LHCN-M2 (cell line): ENCODE results near the gene PIK3R1. TPM values are rescaled to one million over a fixed set of nuclear protein-coding genes. Genes with fewer than 3 reads are reported as not detected.

ENCODE experiments used
- DNase-seq: peaks from one replicate; pipeline ENCODE4 v3.0.0-alpha.2; 2012; ENCODE audit warnings: low read depth
- total RNA-seq: library from RNA; depleted of rRNA; stranded (reverse); fragments of >200 nt; gene quantifications from 2 replicates; pipeline ENCODE4 v1.2.3, GENCODE V29; 2014

Gene PIK3R1
- total RNA-seq, 1 experiment from 2014 or later = 16.5 TPM

GRCh38 chr5:68251386-68251785, 35.8 kb downstream of the PIK3R1 start:
- DNase-seq = no peak

- peak; percentile 17 for DNase-seq
Measured at GRCh38 chr5:68251804-68252522, 36.4 kb downstream of the PIK3R1 start.

GRCh38 chr5:68252673-68253623, 37.4 kb downstream of the PIK3R1 start:
- peak; percentile 68 for DNase-seq

GRCh38 chr5:68253624-68254585, 38.3 kb downstream of the PIK3R1 start:
- no peak for DNase-seq

GRCh38 chr5:68254810-68255209, 39.3 kb downstream of the PIK3R1 start:
- no peak for DNase-seq

GRCh38 chr5:68255305-68256120, 40.0 kb downstream of the PIK3R1 start:
- no peak for DNase-seq

- no peak for DNase-seq
Measured at GRCh38 chr5:68257210-68257609, 41.7 kb downstream of the PIK3R1 start.

- DNase-seq = no peak
Measured at GRCh38 chr5:68258531-68258930, 43.0 kb downstream of the PIK3R1 start.

GRCh38 chr5:68259700-68260099, 44.1 kb downstream of the PIK3R1 start:
- no peak for DNase-seq

- DNase-seq = no peak
Measured at GRCh38 chr5:68260467-68260866, 44.9 kb downstream of the PIK3R1 start.

- DNase-seq = no peak
Measured at GRCh38 chr5:68261169-68261568, 45.6 kb downstream of the PIK3R1 start.

- peak; percentile 64 for DNase-seq
Measured at GRCh38 chr5:68261569-68262065, 46.1 kb downstream of the PIK3R1 start.

- no peak for DNase-seq
Measured at GRCh38 chr5:68264024-68264956, 48.7 kb downstream of the PIK3R1 start.

- DNase-seq = no peak
Measured at GRCh38 chr5:68265347-68265746, 49.8 kb downstream of the PIK3R1 start.

- DNase-seq = no peak
Measured at GRCh38 chr5:68265822-68266395, 50.4 kb downstream of the PIK3R1 start.

- DNase-seq = no peak
Measured at GRCh38 chr5:68266457-68266856, 50.9 kb downstream of the PIK3R1 start.

- DNase-seq = no peak
Measured at GRCh38 chr5:68267066-68267465, 51.5 kb downstream of the PIK3R1 start.

GRCh38 chr5:68268101-68268851, 52.7 kb downstream of the PIK3R1 start:
- no peak for DNase-seq
